ENCODE measurements around the gene MYB. TPM values are rescaled to one million over a fixed set of nuclear protein-coding genes. Genes with fewer than 3 reads are reported as not detected.

The MYB gene
- total and polyA plus RNA-seq, 2 experiments from 2014 or later, result 4.2 to 7.9 TPM

GRCh38 chr6:135213616-135214015 lies 32.5 kb downstream of the MYB start (continued):
- TF ChIP-seq, protein P1, sequence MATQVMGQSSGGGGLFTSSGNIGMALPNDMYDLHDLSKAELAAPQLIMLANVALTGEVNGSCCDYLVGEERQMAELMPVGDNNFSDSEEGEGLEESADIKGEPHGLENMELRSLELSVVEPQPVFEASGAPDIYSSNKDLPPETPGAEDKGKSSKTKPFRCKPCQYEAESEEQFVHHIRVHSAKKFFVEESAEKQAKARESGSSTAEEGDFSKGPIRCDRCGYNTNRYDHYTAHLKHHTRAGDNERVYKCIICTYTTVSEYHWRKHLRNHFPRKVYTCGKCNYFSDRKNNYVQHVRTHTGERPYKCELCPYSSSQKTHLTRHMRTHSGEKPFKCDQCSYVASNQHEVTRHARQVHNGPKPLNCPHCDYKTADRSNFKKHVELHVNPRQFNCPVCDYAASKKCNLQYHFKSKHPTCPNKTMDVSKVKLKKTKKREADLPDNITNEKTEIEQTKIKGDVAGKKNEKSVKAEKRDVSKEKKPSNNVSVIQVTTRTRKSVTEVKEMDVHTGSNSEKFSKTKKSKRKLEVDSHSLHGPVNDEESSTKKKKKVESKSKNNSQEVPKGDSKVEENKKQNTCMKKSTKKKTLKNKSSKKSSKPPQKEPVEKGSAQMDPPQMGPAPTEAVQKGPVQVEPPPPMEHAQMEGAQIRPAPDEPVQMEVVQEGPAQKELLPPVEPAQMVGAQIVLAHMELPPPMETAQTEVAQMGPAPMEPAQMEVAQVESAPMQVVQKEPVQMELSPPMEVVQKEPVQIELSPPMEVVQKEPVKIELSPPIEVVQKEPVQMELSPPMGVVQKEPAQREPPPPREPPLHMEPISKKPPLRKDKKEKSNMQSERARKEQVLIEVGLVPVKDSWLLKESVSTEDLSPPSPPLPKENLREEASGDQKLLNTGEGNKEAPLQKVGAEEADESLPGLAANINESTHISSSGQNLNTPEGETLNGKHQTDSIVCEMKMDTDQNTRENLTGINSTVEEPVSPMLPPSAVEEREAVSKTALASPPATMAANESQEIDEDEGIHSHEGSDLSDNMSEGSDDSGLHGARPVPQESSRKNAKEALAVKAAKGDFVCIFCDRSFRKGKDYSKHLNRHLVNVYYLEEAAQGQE (IDR thresholded peaks at IDR 0.05; ENCODE audit: unreplicated experiment), result no peak
- TF ChIP-seq EZH2 (IDR thresholded peaks at IDR 0.05; ENCODE audit: low read depth, unreplicated experiment), result no peak
- TF ChIP-seq STAT1 (IDR thresholded peaks at IDR 0.05; ENCODE audit: unreplicated experiment), result no peak
- no peak for TF ChIP-seq POLR2AphosphoS5 (IDR thresholded peaks at IDR 0.05; ENCODE audit: low read depth)
- TF ChIP-seq ZNF114 (CRISPR knock-in tag; IDR thresholded peaks at IDR 0.05), result no peak
- no peak for TF ChIP-seq ZNF331 (CRISPR knock-in tag; IDR thresholded peaks at IDR 0.05; ENCODE audit: low read depth)
- TF ChIP-seq, protein P2, sequence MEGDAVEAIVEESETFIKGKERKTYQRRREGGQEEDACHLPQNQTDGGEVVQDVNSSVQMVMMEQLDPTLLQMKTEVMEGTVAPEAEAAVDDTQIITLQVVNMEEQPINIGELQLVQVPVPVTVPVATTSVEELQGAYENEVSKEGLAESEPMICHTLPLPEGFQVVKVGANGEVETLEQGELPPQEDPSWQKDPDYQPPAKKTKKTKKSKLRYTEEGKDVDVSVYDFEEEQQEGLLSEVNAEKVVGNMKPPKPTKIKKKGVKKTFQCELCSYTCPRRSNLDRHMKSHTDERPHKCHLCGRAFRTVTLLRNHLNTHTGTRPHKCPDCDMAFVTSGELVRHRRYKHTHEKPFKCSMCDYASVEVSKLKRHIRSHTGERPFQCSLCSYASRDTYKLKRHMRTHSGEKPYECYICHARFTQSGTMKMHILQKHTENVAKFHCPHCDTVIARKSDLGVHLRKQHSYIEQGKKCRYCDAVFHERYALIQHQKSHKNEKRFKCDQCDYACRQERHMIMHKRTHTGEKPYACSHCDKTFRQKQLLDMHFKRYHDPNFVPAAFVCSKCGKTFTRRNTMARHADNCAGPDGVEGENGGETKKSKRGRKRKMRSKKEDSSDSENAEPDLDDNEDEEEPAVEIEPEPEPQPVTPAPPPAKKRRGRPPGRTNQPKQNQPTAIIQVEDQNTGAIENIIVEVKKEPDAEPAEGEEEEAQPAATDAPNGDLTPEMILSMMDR (conservative IDR thresholded peaks at IDR 0.05; ENCODE audit: low read depth in 2 of 2), result no peak
- TF ChIP-seq NANOG (IDR thresholded peaks at IDR 0.05; ENCODE audit: borderline replicate concordance), result no peak
- TF ChIP-seq, protein P3, sequence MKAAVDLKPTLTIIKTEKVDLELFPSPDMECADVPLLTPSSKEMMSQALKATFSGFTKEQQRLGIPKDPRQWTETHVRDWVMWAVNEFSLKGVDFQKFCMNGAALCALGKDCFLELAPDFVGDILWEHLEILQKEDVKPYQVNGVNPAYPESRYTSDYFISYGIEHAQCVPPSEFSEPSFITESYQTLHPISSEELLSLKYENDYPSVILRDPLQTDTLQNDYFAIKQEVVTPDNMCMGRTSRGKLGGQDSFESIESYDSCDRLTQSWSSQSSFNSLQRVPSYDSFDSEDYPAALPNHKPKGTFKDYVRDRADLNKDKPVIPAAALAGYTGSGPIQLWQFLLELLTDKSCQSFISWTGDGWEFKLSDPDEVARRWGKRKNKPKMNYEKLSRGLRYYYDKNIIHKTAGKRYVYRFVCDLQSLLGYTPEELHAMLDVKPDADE (IDR thresholded peaks at IDR 0.05), result no peak
- no peak for TF ChIP-seq EZH2phosphoT487 (IDR thresholded peaks at IDR 0.05; ENCODE audit: unreplicated experiment)

DNA sequence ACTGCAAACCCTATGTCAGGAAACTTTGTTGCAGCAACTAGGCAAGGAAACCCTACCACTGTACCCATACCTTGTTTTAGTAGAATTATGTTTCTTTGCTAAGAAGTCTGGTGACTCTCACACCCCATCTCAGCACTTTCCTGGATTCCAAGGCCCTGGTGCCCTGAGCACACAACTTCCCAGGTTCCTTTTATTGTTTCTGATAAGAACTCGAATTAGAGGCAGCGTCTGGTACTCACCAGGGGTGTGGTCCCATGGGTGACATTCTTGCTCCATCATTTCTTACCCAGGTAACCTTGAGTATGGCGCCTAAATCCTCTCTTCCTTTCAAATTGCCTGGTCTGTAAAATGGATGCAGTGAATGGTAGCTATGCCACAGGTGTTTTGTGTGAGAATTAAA lies 34.1 kb downstream of the MYB start:
- no peak overlapping the region for H3K27ac ChIP-seq (ENCODE audit: low read depth)
- Mint-ChIP-seq H3K4me1 (peaks cover 7% of the 10 kb centered on the region), H3K36me3 (ENCODE audit: low read depth) (peaks cover 4% of the 10 kb centered on the region; the same call in 1 of the 3 replicates), H3K27me3 (ENCODE audit: insufficient read depth, low read depth, poor library complexity) (peaks cover 3% of the 10 kb centered on the region), H3K27ac (no peak overlapping the region), H3K9me3 (no peaks in the 10 kb centered on the region), H3K4me3 (no peak overlapping the region)
- no peaks in the 10 kb centered on the region for H3K36me3 ChIP-seq (ENCODE audit: insufficient read depth)
- H2AFZ ChIP-seq, result no peak overlapping the region
- no peak overlapping the region for H3K4me3 ChIP-seq
- no peaks in the 10 kb centered on the region for H3K27me3 ChIP-seq (ENCODE audit: insufficient read depth)
- no peaks in the 10 kb centered on the region for H3F3A ChIP-seq (replicated peaks; ENCODE audit: low read depth)
- H3K79me2 ChIP-seq (replicated peaks; ENCODE audit: insufficient read depth), result no peaks in the 10 kb centered on the region
- H4K20me1 ChIP-seq (replicated peaks; ENCODE audit: insufficient read depth), result no peaks in the 10 kb centered on the region
- no peak for ATAC-seq
- TF ChIP-seq POLR2AphosphoS5 (IDR thresholded peaks at IDR 0.05; ENCODE audit: low read depth), result no peak
- TF ChIP-seq, protein P3 (IDR thresholded peaks at IDR 0.05), result no peak
- TF ChIP-seq EZH2phosphoT487 (IDR thresholded peaks at IDR 0.05; ENCODE audit: unreplicated experiment), result no peak
- no peak for TF ChIP-seq EZH2 (IDR thresholded peaks at IDR 0.05; ENCODE audit: low read depth, unreplicated experiment)
- TF ChIP-seq NANOG (IDR thresholded peaks at IDR 0.05; ENCODE audit: borderline replicate concordance), result no peak
- H3K4me2 ChIP-seq, result 0 out of 2 replicates have a peak overlapping the region, but pooled peaks have one; percentile 32
- H3K4me1 ChIP-seq (ENCODE audit: insufficient read depth), result peaks cover 15% of the 10 kb centered on the region
- H3K9me2 ChIP-seq (ENCODE audit: insufficient read depth), result no peaks in the 10 kb centered on the region
- no peak for DNase-seq (ENCODE audit: low spot score)

All from GM23338 (cell line).